HL-60 (cell line): ENCODE measurements around the gene VWA8.

Experiments
- DNase-seq, 2 experiments: peaks; one replicate each; pipeline ENCODE4 v3.0.0-alpha.2; 2010 to 2020; ENCODE audit warnings: low read depth in 1 of 2, low spot score in 1 of 2
- H3K27ac ChIP-seq: fragments of 250-450 bp; sonication (Bioruptor Pico); replicated peaks from 2 replicates; pipeline ENCODE4 v1.5.1; 2020; ENCODE audit warnings: mild to moderate bottlenecking, moderate library complexity
- H3K27me3 ChIP-seq: fragments of 250-450 bp; sonication (Bioruptor Pico); 2 replicates; pipeline ENCODE4 v1.5.1; 2021; ENCODE audit warnings: mild to moderate bottlenecking, moderate library complexity; ENCODE audit not compliant: insufficient read depth, poor library complexity, severe bottlenecking
- H3K4me3 ChIP-seq: replicated peaks from 2 replicates; pipeline ENCODE4 v1.5.1; 2011; ENCODE audit warnings: mild to moderate bottlenecking, control low read depth, low read length; ENCODE audit not compliant: insufficient read depth
- GABPA ChIP-seq: IDR thresholded peaks from 2 replicates; pipeline ENCODE4 v1.6.1; 2012; ENCODE audit warnings: low read depth
- POLR2AphosphoS5 ChIP-seq: IDR thresholded peaks from 2 replicates; pipeline ENCODE4 v1.6.1; 2012; ENCODE audit warnings: low read depth
- REST ChIP-seq: IDR thresholded peaks from 2 replicates; pipeline ENCODE4 v1.6.1; 2012; ENCODE audit warnings: low read depth; ENCODE audit not compliant: insufficient replicate concordance
- SPI1 ChIP-seq: IDR thresholded peaks from 2 replicates; pipeline ENCODE4 v1.6.1; 2012; ENCODE audit warnings: low read depth, mild to moderate bottlenecking, borderline replicate concordance
- TF ChIP-seq, protein P1 (sequence below): IDR thresholded peaks from one replicate; pipeline ENCODE4 v1.5.1; 2011; ENCODE audit warnings: low read length, control low read depth, inconsistent platforms; ENCODE audit not compliant: insufficient read depth

Gene VWA8

DNA sequence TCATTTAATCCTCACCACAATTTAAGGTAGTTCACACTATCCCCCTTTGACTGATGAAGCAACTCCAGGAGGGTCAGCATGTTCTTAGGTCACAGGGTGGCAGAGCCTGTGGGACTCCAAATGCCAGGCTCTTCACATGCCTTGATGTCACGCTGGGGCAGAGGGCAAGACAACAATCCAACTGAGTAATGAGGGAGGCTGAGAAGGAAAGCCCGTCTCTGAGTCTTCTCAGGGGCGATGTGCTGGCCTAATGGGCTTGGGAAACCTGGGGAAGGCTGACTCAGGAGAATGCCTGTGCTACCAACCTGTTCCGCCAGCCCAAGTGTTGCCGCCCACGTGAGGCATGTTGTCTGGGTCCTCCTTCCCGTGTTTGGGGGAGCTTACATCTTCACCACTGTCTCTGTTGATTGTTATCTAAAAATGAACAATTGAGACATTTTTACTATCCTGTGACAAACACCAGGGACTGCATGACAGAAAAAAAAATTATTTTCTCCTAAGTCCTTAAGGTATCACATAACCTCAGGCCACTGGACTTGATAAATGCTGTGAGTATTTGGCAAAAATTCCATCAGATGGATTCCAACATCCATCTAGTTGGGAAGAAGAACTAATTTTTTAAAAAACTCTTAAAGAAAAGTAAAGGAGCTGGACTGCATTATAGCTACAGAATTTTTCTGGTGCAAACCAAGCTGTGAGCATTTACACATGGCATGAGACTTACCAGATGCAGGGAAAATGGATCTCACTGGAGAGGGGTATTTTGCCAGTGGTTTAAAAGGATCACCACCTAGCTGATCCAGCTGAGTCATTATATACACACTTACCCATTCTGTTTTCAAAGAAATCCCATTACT is 346.0 kb downstream of the VWA8 start:
- no peak overlapping the region for H3K4me3 ChIP-seq
- no peak overlapping the region for H3K27ac ChIP-seq
- H3K27me3 ChIP-seq, result no peaks in the 10 kb centered on the region
- TF ChIP-seq SPI1 (no peak), POLR2AphosphoS5 (no peak), GABPA (no peak), REST (no peak)
- TF ChIP-seq, protein P1, sequence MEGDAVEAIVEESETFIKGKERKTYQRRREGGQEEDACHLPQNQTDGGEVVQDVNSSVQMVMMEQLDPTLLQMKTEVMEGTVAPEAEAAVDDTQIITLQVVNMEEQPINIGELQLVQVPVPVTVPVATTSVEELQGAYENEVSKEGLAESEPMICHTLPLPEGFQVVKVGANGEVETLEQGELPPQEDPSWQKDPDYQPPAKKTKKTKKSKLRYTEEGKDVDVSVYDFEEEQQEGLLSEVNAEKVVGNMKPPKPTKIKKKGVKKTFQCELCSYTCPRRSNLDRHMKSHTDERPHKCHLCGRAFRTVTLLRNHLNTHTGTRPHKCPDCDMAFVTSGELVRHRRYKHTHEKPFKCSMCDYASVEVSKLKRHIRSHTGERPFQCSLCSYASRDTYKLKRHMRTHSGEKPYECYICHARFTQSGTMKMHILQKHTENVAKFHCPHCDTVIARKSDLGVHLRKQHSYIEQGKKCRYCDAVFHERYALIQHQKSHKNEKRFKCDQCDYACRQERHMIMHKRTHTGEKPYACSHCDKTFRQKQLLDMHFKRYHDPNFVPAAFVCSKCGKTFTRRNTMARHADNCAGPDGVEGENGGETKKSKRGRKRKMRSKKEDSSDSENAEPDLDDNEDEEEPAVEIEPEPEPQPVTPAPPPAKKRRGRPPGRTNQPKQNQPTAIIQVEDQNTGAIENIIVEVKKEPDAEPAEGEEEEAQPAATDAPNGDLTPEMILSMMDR, result no peak
- no peak for DNase-seq

DNA sequence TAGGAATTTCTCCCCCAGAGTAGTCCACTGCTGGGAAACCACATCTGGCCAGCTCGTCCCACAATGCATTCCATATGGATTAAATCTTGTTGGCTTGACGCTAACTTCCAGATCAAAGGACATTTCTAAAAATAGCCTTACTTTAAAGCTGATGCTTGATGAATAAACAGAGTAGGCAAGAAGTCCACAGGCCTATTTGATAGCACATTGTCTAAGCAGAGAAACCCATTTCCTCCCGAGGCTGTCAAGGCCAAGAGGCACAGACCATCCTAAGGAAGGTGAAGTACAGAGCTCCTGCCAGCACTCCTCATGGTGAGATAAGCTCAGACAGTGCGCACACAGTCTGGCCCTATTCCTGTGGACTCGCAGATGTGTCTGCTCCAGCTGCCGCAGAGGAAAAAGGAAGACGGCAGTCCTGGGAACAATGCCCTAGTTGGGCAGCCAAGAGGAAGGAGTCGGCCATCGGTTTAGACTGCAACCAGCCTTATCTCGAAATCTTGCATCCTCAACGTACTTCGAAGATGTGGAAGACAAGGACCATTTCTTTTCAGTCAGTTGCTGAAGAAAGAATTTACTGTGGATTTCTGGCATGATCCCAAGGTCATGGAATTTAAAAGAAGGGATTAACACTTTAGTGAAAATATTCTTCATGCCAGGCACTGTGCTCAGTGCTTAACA is 346.8 kb downstream of the VWA8 start:
- Histone ChIP-seq H3K4me3 (no peak overlapping the region), H3K27ac (no peak overlapping the region), H3K27me3 (no peaks in the 10 kb centered on the region)
- TF ChIP-seq GABPA (no peak), SPI1 (no peak), REST (no peak)
- no peak for DNase-seq

- no peak overlapping the region for H3K27ac ChIP-seq
Observed at GRCh38 chr13:41613471-41613870, 347.4 kb downstream of the VWA8 start.

More at GRCh38 chr13:41613471-41613870, 347.4 kb downstream of the VWA8 start:
- DNase-seq, result no peak
- TF ChIP-seq REST (no peak), GABPA (no peak), POLR2AphosphoS5 (no peak), SPI1 (no peak)
- TF ChIP-seq, protein P1, result no peak
- no peak overlapping the region for H3K4me3 ChIP-seq
- H3K27me3 ChIP-seq, result no peaks in the 10 kb centered on the region
